Panc1 (cell line): ENCODE measurements around the gene NUS1. TPM values are rescaled to one million over a fixed set of nuclear protein-coding genes. Genes with fewer than 3 reads are reported as not detected.
"Not testable (repeated sequence)": the region's sequence is repeated elsewhere in the genome, so short reads cannot be mapped to it uniquely, and the experiment has no call there.

Experiments used
- ATAC-seq: fragments of 200-7000 bp; cut with Tn5 transposase; 2 replicates; pipeline ENCODE4 v1.9.1; 2020; ENCODE audit warnings: mild to moderate bottlenecking, moderate library complexity
- BruUV-seq: library from RNA; stranded (reverse); fragments of 400-500 nt; replicated peaks from 2 replicates; lab custom pipeline; 2021; lab: Mats Ljungman, UMichigan
- CTCF ChIA-PET: fragments of 300-600 bp; sonication (Branson Sonifier 250); formaldehyde crosslinking; loops from one replicate; lab custom pipeline; 2022; ENCODE audit warnings: antibody characterized with exemption; lab: Charles Lee
- POLR2A ChIA-PET: fragments of 300-600 bp; sonication (Branson Sonifier 250); formaldehyde crosslinking; loops from one replicate; lab custom pipeline; 2022; ENCODE audit warnings: antibody characterized with exemption; lab: Charles Lee
- DNase-seq: peaks from one replicate; pipeline ENCODE4 v3.0.0-alpha.2; 2010; ENCODE audit warnings: low read depth, low spot score
- H3K27ac ChIP-seq: 2 replicates; pipeline ENCODE4 v1.5.1; 2011; ENCODE audit warnings: mild to moderate bottlenecking, low read length, inconsistent platforms
- H3K27me3 ChIP-seq: fragments of 200-500 bp; sonication (Bioruptor generic); 2 replicates; pipeline ENCODE4 v1.6.0; 2014; ENCODE audit warnings: low read length, inconsistent platforms; ENCODE audit not compliant: control insufficient read depth, insufficient read depth
- H3K36me3 ChIP-seq: fragments of 200-500 bp; sonication (Bioruptor generic); 2 replicates; pipeline ENCODE4 v1.5.1; 2014; ENCODE audit warnings: inconsistent platforms, mild to moderate bottlenecking, low read length, moderate library complexity; ENCODE audit not compliant: control insufficient read depth, insufficient read depth
- H3K4me1 ChIP-seq: 2 replicates; pipeline ENCODE4 v1.5.1; 2011; ENCODE audit warnings: inconsistent platforms, mild to moderate bottlenecking, low read length, moderate library complexity; ENCODE audit not compliant: control insufficient read depth, insufficient read depth
- H3K4me3 ChIP-seq, 2 experiments: 2 replicates each; pipeline ENCODE4 v1.5.1; 2011 to 2012; ENCODE audit warnings: low read depth in 2 of 2, low read length in 2 of 2, mild to moderate bottlenecking in 2 of 2, inconsistent platforms in 1 of 2, moderate library complexity in 1 of 2
- H3K9me3 ChIP-seq: fragments of 200-500 bp; sonication (Bioruptor generic); 2 replicates; pipeline ENCODE4 v1.5.1; 2014; ENCODE audit warnings: low read depth, mild to moderate bottlenecking, inconsistent platforms, low read length, moderate library complexity; ENCODE audit not compliant: control insufficient read depth, insufficient read depth
- POLR2AphosphoS5 ChIP-seq: IDR thresholded peaks from 2 replicates; pipeline ENCODE4 v1.6.1; 2012; ENCODE audit warnings: mild to moderate bottlenecking, low read depth, low read length, moderate library complexity
- SIN3A ChIP-seq: IDR thresholded peaks from 2 replicates; pipeline ENCODE4 v1.6.1; 2012; ENCODE audit warnings: low read depth, mild to moderate bottlenecking, low read length, moderate library complexity, borderline replicate concordance; ENCODE audit not compliant: insufficient read depth
- in situ Hi-C: cut with HindIII; loops from 2 replicates; pipeline ENCODE4 v1.10.0; 2016; ENCODE audit warnings: low sequenced_read_pairs, low pct_unique_long_range_greater_than_20kb
- intact Hi-C: fragments of 100-400 bp; cut with micrococcal nuclease; formaldehyde crosslinking; loops from one replicate; pipeline ENCODE4 v1.10.0; 2022; ENCODE audit not compliant: unreplicated experiment
- total RNA-seq: library from RNA; stranded (reverse); gene quantifications from one replicate; pipeline ENCODE4 v1.2.1, GENCODE V29; 2021; ENCODE audit not compliant: unreplicated experiment
- TF ChIP-seq, protein P1 (sequence below), 2 experiments: IDR thresholded peaks; 2 replicates each; pipeline ENCODE4 v1.6.1; 2011 to 2012; ENCODE audit warnings: low read depth in 2 of 2, control low read depth in 1 of 2, low read length in 1 of 2, mild to moderate bottlenecking in 1 of 2, moderate library complexity in 1 of 2; ENCODE audit not compliant: insufficient read depth in 1 of 2
- TF ChIP-seq, protein P2 (sequence below): fragments of 450-650 bp; IDR thresholded peaks from 2 replicates; pipeline ENCODE4 v1.5.1; 2017; ENCODE audit warnings: mild to moderate bottlenecking

NUS1 gene
- total RNA-seq, 1 experiment from 2014 or later = 57.3 TPM

- CTCF ChIA-PET = no interaction called here
- H3K4me3 ChIP-seq = no peak overlapping the region
- intact Hi-C loops (no loop called here), in situ Hi-C loops (no loop called here)
- ATAC-seq = no peak
- no peaks in the 10 kb centered on the region for H3K27me3 ChIP-seq
- no TSS peak for BruUV-seq
- TF ChIP-seq, protein P1, sequence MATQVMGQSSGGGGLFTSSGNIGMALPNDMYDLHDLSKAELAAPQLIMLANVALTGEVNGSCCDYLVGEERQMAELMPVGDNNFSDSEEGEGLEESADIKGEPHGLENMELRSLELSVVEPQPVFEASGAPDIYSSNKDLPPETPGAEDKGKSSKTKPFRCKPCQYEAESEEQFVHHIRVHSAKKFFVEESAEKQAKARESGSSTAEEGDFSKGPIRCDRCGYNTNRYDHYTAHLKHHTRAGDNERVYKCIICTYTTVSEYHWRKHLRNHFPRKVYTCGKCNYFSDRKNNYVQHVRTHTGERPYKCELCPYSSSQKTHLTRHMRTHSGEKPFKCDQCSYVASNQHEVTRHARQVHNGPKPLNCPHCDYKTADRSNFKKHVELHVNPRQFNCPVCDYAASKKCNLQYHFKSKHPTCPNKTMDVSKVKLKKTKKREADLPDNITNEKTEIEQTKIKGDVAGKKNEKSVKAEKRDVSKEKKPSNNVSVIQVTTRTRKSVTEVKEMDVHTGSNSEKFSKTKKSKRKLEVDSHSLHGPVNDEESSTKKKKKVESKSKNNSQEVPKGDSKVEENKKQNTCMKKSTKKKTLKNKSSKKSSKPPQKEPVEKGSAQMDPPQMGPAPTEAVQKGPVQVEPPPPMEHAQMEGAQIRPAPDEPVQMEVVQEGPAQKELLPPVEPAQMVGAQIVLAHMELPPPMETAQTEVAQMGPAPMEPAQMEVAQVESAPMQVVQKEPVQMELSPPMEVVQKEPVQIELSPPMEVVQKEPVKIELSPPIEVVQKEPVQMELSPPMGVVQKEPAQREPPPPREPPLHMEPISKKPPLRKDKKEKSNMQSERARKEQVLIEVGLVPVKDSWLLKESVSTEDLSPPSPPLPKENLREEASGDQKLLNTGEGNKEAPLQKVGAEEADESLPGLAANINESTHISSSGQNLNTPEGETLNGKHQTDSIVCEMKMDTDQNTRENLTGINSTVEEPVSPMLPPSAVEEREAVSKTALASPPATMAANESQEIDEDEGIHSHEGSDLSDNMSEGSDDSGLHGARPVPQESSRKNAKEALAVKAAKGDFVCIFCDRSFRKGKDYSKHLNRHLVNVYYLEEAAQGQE (IDR thresholded peaks at IDR 0.05; ENCODE audit: insufficient read depth in 1 of 2, low read depth in 2 of 2, low read length in 1 of 2) = no peak
- no peak for TF ChIP-seq POLR2AphosphoS5
- TF ChIP-seq, protein P2, sequence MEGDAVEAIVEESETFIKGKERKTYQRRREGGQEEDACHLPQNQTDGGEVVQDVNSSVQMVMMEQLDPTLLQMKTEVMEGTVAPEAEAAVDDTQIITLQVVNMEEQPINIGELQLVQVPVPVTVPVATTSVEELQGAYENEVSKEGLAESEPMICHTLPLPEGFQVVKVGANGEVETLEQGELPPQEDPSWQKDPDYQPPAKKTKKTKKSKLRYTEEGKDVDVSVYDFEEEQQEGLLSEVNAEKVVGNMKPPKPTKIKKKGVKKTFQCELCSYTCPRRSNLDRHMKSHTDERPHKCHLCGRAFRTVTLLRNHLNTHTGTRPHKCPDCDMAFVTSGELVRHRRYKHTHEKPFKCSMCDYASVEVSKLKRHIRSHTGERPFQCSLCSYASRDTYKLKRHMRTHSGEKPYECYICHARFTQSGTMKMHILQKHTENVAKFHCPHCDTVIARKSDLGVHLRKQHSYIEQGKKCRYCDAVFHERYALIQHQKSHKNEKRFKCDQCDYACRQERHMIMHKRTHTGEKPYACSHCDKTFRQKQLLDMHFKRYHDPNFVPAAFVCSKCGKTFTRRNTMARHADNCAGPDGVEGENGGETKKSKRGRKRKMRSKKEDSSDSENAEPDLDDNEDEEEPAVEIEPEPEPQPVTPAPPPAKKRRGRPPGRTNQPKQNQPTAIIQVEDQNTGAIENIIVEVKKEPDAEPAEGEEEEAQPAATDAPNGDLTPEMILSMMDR = 0 out of 2 replicates have a peak, but pooled peaks have one; percentile 5
- POLR2A ChIA-PET = no interaction called here
- H3K4me1 ChIP-seq = no peaks in the 10 kb centered on the region; the same call in 1 of the 2 replicates
- no peaks in the 10 kb centered on the region for H3K9me3 ChIP-seq
- DNase-seq = no peak
- H3K36me3 ChIP-seq = no peaks in the 10 kb centered on the region
- H3K27ac ChIP-seq = no peak overlapping the region
These were observed 6.5 kb upstream of the NUS1 start for GRCh38 chr6:117668736-117669135.

DNA sequence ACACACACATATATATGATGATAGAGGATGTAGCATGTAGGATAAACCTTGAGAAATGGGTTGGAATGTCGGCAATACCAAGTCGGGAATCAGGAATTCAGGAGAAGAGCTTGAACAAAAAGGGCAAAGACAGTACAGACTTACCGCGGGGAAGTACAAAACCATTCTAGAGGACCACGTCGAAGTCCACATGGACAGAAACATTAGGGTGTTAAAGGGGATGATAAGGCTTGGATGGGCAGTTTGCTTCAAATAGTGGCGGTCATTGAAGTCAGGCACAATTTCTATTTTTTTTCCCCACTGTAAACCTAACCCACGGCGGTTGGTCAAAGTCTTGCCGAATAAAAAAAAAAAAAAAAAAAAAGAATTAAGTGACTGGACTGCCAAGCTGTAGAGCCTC lies 766 bp upstream of the NUS1 start:
- H3K27me3 ChIP-seq = no peaks in the 10 kb centered on the region
- TF ChIP-seq SIN3A = no peak
- no peak for TF ChIP-seq POLR2AphosphoS5
- peak overlapping the region; percentile 91 for H3K27ac ChIP-seq
- peak overlapping the region; percentile 67 to 99 for H3K4me3 ChIP-seq
- H3K36me3 ChIP-seq = no peaks in the 10 kb centered on the region
- ATAC-seq (no peak), DNase-seq (no peak)
- in situ Hi-C loops (no loop called here), intact Hi-C loops (loop anchor here (10.0 kb wide), 1 partner anchor 220 kb away; no protein-coding TSS in a partner anchor)
- no peaks in the 10 kb centered on the region for H3K9me3 ChIP-seq
- BruUV-seq = no TSS peak
- CTCF ChIA-PET = no interaction called here
- peaks cover 25% of the 10 kb centered on the region for H3K4me1 ChIP-seq
- POLR2A ChIA-PET = no interaction called here

DNA sequence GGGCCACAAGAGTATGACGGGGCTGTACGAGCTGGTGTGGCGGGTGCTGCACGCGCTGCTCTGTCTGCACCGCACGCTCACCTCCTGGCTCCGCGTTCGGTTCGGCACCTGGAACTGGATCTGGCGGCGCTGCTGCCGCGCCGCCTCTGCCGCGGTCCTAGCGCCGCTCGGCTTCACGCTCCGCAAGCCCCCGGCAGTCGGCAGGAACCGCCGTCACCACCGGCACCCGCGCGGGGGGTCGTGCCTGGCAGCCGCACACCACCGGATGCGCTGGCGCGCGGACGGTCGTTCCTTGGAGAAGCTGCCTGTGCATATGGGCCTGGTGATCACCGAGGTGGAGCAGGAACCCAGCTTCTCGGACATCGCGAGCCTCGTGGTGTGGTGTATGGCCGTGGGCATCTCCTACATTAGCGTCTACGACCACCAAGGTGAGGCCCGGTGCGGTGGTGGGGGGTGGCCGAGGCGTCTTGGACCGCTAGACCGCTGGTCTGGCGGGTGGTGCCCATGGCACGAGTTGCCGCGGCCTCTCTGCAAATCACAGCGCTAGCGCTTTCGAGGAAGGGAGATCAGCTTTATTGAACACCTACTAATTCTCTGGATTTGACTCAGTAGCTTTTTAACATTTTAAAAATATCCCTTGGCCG lies 511 bp downstream of the NUS1 start:
- H3K36me3 ChIP-seq, CTCF ChIA-PET, BruUV-seq, in situ Hi-C loops, DNase-seq, H3K9me3 ChIP-seq, POLR2A ChIA-PET, H3K27me3 ChIP-seq: not testable (repeated sequence)
- Histone ChIP-seq H3K4me3 (peak overlapping the region; percentile 67 to 99), H3K27ac (peak overlapping the region; percentile 70), H3K4me1 (peaks cover 25% of the 10 kb centered on the region)
- peak; percentile 69 for ATAC-seq
- intact Hi-C loops = loop anchor here (10.0 kb wide), 1 partner anchor 221 kb away; no protein-coding TSS in a partner anchor
